Karpas-422 (cell line): Measurements from ENCODE around the gene SCLT1. TPM values are rescaled to one million over a fixed set of nuclear protein-coding genes. Genes with fewer than 3 reads are reported as not detected.

Source experiments
- DNase-seq: peaks from one replicate; pipeline ENCODE4 v3.0.0-alpha.2; 2015
- H2AFZ ChIP-seq: fragments of 200-600 bp; sonication (generic); 2 replicates; pipeline ENCODE4 v1.6.1; 2014; ENCODE audit warnings: antibody characterized with exemption, low read length, mixed read lengths
- H3K27ac ChIP-seq: fragments of 200-600 bp; sonication (generic); 2 replicates; pipeline ENCODE4 v1.5.1; 2014; ENCODE audit warnings: mild to moderate bottlenecking, low read length, moderate library complexity
- H3K27me3 ChIP-seq: fragments of 200-600 bp; sonication (generic); 2 replicates; pipeline ENCODE4 v1.6.1; 2014; ENCODE audit warnings: low read length, mixed read lengths
- H3K36me3 ChIP-seq: fragments of 200-600 bp; sonication (generic); 2 replicates; pipeline ENCODE4 v1.6.1; 2014; ENCODE audit warnings: low read length, mixed read lengths; ENCODE audit not compliant: insufficient read depth
- H3K4me1 ChIP-seq: fragments of 200-600 bp; sonication (generic); 2 replicates; pipeline ENCODE4 v1.6.1; 2014; ENCODE audit warnings: mild to moderate bottlenecking, low read length, mixed read lengths
- H3K4me2 ChIP-seq: fragments of 200-600 bp; sonication (generic); 2 replicates; pipeline ENCODE4 v1.6.1; 2014; ENCODE audit warnings: low read length, low read depth, mild to moderate bottlenecking; ENCODE audit not compliant: poor library complexity, severe bottlenecking
- H3K4me3 ChIP-seq: fragments of 200-600 bp; sonication (generic); 2 replicates; pipeline ENCODE4 v1.5.1; 2014; ENCODE audit warnings: mild to moderate bottlenecking, antibody characterized with exemption, low read length, mixed read lengths
- H3K79me2 ChIP-seq: fragments of 200-600 bp; sonication (generic); 2 replicates; pipeline ENCODE4 v1.6.1; 2014; ENCODE audit warnings: mild to moderate bottlenecking, low read length, mixed read lengths
- H3K9ac ChIP-seq: fragments of 200-600 bp; sonication (generic); 2 replicates; pipeline ENCODE4 v1.6.0; 2014; ENCODE audit warnings: low read length
- H3K9me2 ChIP-seq: fragments of 200-600 bp; sonication (generic), shearing (Covaris generic); replicated peaks from 2 replicates; pipeline ENCODE4 v1.6.0; 2014; ENCODE audit warnings: mild to moderate bottlenecking, low read length, moderate library complexity; ENCODE audit not compliant: insufficient read depth
- H3K9me3 ChIP-seq: fragments of 300-700, 200-600 bp; sonication (generic); 2 replicates; pipeline ENCODE4 v1.6.1; 2014; ENCODE audit warnings: low read length, mixed read lengths
- H4K20me1 ChIP-seq: fragments of 200-600 bp; sonication (generic); 2 replicates; pipeline ENCODE4 v1.6.1; 2014; ENCODE audit warnings: mild to moderate bottlenecking, antibody characterized with exemption, low read length, low read depth; ENCODE audit not compliant: insufficient read depth
- total RNA-seq: library from RNA; depleted of rRNA; stranded (reverse); fragments of >200 nt; shearing (Covaris generic); gene quantifications from 2 replicates; pipeline ENCODE4 v1.2.3, GENCODE V29; 2014; ENCODE audit warnings: low replicate concordance

SCLT1 gene
- total RNA-seq, 1 experiment from 2014 or later = 79.9 TPM

- no peaks in the 10 kb centered on the region for H4K20me1 ChIP-seq
- no peak for DNase-seq
- H3K9me2 ChIP-seq = no peaks in the 10 kb centered on the region
- no peaks in the 10 kb centered on the region for H3K27me3 ChIP-seq
- H2AFZ ChIP-seq = no peak overlapping the region
- peaks cover 7% of the 10 kb centered on the region; the same call in 1 of the 2 replicates for H3K9me3 ChIP-seq
- no peak overlapping the region for H3K27ac ChIP-seq
- H3K36me3 ChIP-seq = peaks cover 81% of the 10 kb centered on the region
- no peaks in the 10 kb centered on the region for H3K79me2 ChIP-seq
- H3K9ac ChIP-seq = no peak overlapping the region
- no peaks in the 10 kb centered on the region for H3K4me1 ChIP-seq
- no peak overlapping the region for H3K4me3 ChIP-seq
- no peak overlapping the region for H3K4me2 ChIP-seq
Observed at GRCh38 chr4:128946916-128947315, 146.4 kb downstream of the SCLT1 start.

DNA sequence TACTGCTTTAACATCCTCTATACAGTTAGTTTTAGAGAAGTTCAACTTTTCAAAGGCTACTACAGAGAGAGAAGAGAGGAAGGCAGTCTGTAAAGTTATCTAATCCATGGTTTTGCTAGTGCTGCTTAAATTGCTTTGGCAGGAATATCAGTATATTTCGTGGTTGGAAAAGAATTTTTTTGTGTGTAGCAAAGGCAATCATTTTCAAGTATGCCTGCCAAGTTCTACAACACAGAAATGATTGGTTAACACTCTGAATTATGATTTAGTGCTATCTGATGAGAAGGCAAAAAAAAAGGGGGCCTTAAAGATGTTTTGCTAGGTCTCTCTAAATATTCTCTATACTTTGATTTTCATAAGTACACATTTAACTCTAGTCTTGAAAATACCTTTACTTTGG is 150.7 kb downstream of the SCLT1 start:
- Histone ChIP-seq H3K9ac (no peak overlapping the region), H3K4me2 (no peak overlapping the region), H4K20me1 (no peaks in the 10 kb centered on the region), H2AFZ (no peak overlapping the region), H3K4me3 (no peak overlapping the region), H3K79me2 (no peaks in the 10 kb centered on the region), H3K9me3 (0 out of 2 replicates have a peak, but pooled peaks cover 8% of the 10 kb centered on the region), H3K9me2 (no peaks in the 10 kb centered on the region), H3K36me3 (peaks cover 69% of the 10 kb centered on the region), H3K27ac (no peak overlapping the region), H3K4me1 (no peaks in the 10 kb centered on the region), H3K27me3 (no peaks in the 10 kb centered on the region)
- DNase-seq = no peak

DNA sequence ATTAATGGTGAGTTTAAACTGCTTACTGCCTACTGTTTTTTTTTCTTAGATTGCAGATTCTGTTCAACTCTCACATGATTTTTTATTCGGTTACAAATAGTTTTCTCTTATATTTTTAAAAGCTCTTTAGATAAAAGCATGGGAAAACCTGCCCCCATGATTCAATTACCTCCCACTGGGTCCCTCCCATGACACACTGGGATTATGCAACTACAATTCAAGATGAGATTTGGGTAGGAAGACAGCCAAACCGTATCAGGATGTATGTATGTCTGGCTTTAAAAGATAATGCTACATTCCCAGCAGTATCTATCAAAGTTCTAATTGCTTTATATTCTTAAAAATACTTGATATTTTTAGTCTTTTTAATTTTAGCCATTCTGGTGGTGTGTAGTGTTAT is 152.4 kb downstream of the SCLT1 start:
- Histone ChIP-seq H3K9ac (no peak overlapping the region), H2AFZ (no peak overlapping the region), H3K4me3 (no peak overlapping the region), H3K36me3 (peaks cover 60% of the 10 kb centered on the region), H4K20me1 (no peaks in the 10 kb centered on the region), H3K9me3 (0 out of 2 replicates have a peak, but pooled peaks cover 8% of the 10 kb centered on the region), H3K79me2 (no peaks in the 10 kb centered on the region), H3K27ac (no peak overlapping the region), H3K9me2 (no peaks in the 10 kb centered on the region), H3K4me2 (no peak overlapping the region), H3K27me3 (no peaks in the 10 kb centered on the region), H3K4me1 (no peaks in the 10 kb centered on the region)
- DNase-seq = no peak

DNA sequence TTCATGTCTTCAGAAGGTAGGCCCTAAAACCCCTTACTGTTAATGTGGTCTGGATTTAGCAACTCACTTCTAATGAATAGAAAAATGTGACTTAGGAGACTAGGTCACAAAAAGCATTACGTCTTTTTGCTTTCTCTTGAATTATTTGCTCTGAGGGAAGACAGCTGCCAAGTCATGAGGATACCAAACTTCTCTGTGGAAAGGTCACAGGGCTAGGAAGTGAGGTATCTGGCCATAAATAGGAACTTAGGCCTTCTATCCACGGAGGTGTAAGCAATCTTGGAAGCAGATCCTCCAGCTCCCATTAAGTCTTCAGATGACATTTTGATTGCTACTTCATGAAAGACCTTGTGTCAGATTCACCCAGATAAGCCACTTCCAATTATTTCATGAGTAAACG is 163.3 kb downstream of the SCLT1 start:
- Histone ChIP-seq H2AFZ (no peak overlapping the region), H3K9me3 (no peaks in the 10 kb centered on the region), H3K4me2 (no peak overlapping the region), H3K9me2 (no peaks in the 10 kb centered on the region; the same call in 1 of the 2 replicates), H3K4me1 (peaks cover 5% of the 10 kb centered on the region), H4K20me1 (no peaks in the 10 kb centered on the region), H3K4me3 (no peak overlapping the region), H3K9ac (no peak overlapping the region), H3K27me3 (no peaks in the 10 kb centered on the region), H3K27ac (no peak overlapping the region), H3K79me2 (no peaks in the 10 kb centered on the region), H3K36me3 (peaks cover 42% of the 10 kb centered on the region)
- no peak for DNase-seq

DNA sequence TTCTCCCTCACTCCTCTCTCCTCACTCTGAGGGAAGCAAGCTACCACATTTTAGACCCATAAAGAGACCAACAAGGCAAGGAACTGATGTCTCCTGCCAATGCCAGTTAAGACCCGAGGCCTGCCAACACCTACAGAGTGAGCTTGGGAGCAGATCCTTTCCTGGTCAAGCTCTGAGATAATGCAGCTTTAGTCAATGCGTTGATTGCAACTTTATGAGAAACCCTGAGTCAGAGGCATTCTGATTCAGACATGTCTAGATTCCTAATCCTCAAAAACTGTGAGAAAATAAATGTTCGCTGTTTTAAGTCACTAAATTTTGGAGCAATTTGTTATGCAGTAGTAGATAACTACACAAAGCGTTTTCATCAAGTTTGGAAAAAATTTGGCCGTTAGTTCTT is 168.4 kb downstream of the SCLT1 start:
- H3K4me2 ChIP-seq = no peak overlapping the region
- no peak overlapping the region for H3K9ac ChIP-seq
- H2AFZ ChIP-seq = no peak overlapping the region
- no peak overlapping the region for H3K27ac ChIP-seq
- H3K9me2 ChIP-seq = no peaks in the 10 kb centered on the region
- peaks cover 17% of the 10 kb centered on the region; the same call in 1 of the 2 replicates for H3K79me2 ChIP-seq
- no peaks in the 10 kb centered on the region for H4K20me1 ChIP-seq
- H3K36me3 ChIP-seq = peaks cover 23% of the 10 kb centered on the region
- H3K4me3 ChIP-seq = no peak overlapping the region
- H3K9me3 ChIP-seq = no peaks in the 10 kb centered on the region
- no peaks in the 10 kb centered on the region for H3K27me3 ChIP-seq
- peak; percentile 39 for DNase-seq
- H3K4me1 ChIP-seq = no peaks in the 10 kb centered on the region

DNA sequence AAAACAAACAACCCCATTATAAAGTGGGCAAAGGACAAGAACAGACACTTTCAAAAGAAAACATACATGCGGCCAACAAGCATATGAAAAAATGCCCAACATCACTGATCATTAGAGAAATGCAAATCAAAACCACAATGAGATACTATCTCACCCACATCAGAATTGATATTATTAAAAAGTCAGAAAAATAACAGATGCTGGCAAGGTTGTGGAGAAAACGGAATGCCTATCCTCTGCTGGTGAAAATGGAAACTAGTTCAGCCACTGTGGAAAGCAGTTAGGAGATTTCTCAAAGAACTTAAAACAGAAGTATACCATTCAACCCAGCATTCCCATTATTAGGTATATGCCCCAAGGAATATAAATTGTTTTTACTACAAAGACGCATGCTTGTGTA is 171.4 kb downstream of the SCLT1 start:
- H3K36me3 ChIP-seq = peaks cover 11% of the 10 kb centered on the region
- H3K9ac ChIP-seq = no peak overlapping the region
- peaks cover 46% of the 10 kb centered on the region for H3K79me2 ChIP-seq
- H3K9me2 ChIP-seq = 0 out of 2 replicates have a peak, but pooled peaks cover 5% of the 10 kb centered on the region
- H3K9me3 ChIP-seq = no peaks in the 10 kb centered on the region
- H3K27ac ChIP-seq = no peak overlapping the region
- peak; percentile 40 for DNase-seq
- peaks cover 8% of the 10 kb centered on the region for H3K4me1 ChIP-seq
- H3K27me3 ChIP-seq = no peaks in the 10 kb centered on the region
- no peak overlapping the region for H3K4me2 ChIP-seq
- H4K20me1 ChIP-seq = no peaks in the 10 kb centered on the region
- H3K4me3 ChIP-seq = no peak overlapping the region
- H2AFZ ChIP-seq = no peak overlapping the region

GRCh38 chr4:128917781-128918180 is 175.6 kb downstream of the SCLT1 start:
- Histone ChIP-seq H3K27me3 (no peaks in the 10 kb centered on the region), H3K4me1 (peaks cover 8% of the 10 kb centered on the region), H2AFZ (no peak overlapping the region), H4K20me1 (no peaks in the 10 kb centered on the region), H3K79me2 (peaks cover 57% of the 10 kb centered on the region), H3K9me3 (no peaks in the 10 kb centered on the region), H3K4me3 (no peak overlapping the region), H3K27ac (no peak overlapping the region), H3K4me2 (no peak overlapping the region), H3K9ac (no peak overlapping the region), H3K9me2 (0 out of 2 replicates have a peak, but pooled peaks cover 5% of the 10 kb centered on the region), H3K36me3 (no peaks in the 10 kb centered on the region)
- no peak for DNase-seq

GRCh38 chr4:128916832-128917231 is 176.5 kb downstream of the SCLT1 start:
- no peaks in the 10 kb centered on the region for H3K36me3 ChIP-seq
- H3K9me2 ChIP-seq = 0 out of 2 replicates have a peak, but pooled peaks cover 5% of the 10 kb centered on the region
- no peak overlapping the region for H3K9ac ChIP-seq
- peaks cover 57% of the 10 kb centered on the region for H3K79me2 ChIP-seq
- DNase-seq = no peak
- H3K27ac ChIP-seq = no peak overlapping the region
- no peak overlapping the region for H2AFZ ChIP-seq
- no peaks in the 10 kb centered on the region for H3K9me3 ChIP-seq
- no peaks in the 10 kb centered on the region for H3K27me3 ChIP-seq
- no peak overlapping the region for H3K4me2 ChIP-seq
- no peaks in the 10 kb centered on the region for H4K20me1 ChIP-seq
- H3K4me3 ChIP-seq = no peak overlapping the region
- H3K4me1 ChIP-seq = peaks cover 8% of the 10 kb centered on the region

GRCh38 chr4:128915544-128915943 is 177.8 kb downstream of the SCLT1 start:
- DNase-seq = no peak
- Histone ChIP-seq H3K27ac (no peak overlapping the region), H3K4me1 (peaks cover 8% of the 10 kb centered on the region)

More at GRCh38 chr4:128915544-128915943, 177.8 kb downstream of the SCLT1 start:
- Histone ChIP-seq H3K36me3 (no peaks in the 10 kb centered on the region), H3K4me2 (no peak overlapping the region), H3K9me3 (no peaks in the 10 kb centered on the region), H3K9ac (no peak overlapping the region), H4K20me1 (no peaks in the 10 kb centered on the region), H3K79me2 (peaks cover 45% of the 10 kb centered on the region), H2AFZ (no peak overlapping the region), H3K4me3 (no peak overlapping the region), H3K27me3 (no peaks in the 10 kb centered on the region), H3K9me2 (0 out of 2 replicates have a peak, but pooled peaks cover 5% of the 10 kb centered on the region)
